Limb (tissue), 2 donors: ENCODE measurements around the gene SLC38A2.
A peak's percentile ranks its signal among the peaks of the same experiment; 100 is the strongest.
"Not testable (repeated sequence)": the region's sequence is repeated elsewhere in the genome, so short reads cannot be mapped to it uniquely, and the experiment has no call there.

Experiments
- DNase-seq, 2 donors: peaks; one replicate each; pipeline ENCODE4 v3.0.0-alpha.2; 2016; ENCODE audit errors: extremely low spot score in 2 of 2

Gene SLC38A2

DNA sequence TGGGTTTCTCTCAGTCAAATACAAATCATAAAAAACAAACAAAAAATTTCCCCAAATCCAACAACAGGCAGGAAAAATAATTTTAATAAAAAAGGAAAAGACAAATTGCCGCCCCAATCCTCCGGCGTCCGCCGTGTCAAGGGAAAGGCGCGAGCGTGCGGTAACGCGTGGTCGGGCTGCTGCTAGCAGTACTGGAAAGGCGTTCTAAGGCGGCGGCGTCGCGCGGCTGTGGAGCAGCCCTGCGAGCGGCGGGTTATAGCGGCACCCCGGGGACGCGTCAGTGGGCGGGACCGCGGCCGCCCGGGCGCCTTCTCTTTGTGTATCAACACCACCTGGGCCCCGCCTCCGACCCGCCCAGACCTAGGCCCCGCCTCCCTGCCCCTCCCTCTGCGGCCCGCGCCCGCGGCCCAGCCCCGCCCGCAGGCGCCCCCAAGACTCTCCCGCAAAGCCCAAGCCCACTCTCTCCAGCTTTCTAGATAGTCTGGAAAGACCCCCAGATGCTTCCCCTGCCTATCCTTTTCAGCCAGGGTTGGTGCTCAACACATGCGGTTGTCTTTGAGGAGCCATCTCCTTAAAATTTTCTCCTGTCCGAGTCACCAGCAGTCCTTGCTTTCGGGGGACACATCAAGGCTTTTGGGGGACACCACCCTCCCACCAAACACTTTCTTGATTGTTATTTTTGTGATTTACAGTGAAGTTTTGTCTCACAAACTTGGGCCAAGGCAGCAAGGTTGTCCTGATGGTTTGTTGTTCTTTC, at the start of gene SLC38A2:
Gene SLC38A2, minus strand, starts transcription at position 230 of the 757 bp plus-strand sequence. CDS start 1,480 bp downstream, outside the sequence.
- DNase-seq: peak; percentile 92 to 98

- no peak for DNase-seq
These were observed 47.1 kb upstream of the SLC38A2 start for GRCh38 chr12:46419675-46420074.

DNA sequence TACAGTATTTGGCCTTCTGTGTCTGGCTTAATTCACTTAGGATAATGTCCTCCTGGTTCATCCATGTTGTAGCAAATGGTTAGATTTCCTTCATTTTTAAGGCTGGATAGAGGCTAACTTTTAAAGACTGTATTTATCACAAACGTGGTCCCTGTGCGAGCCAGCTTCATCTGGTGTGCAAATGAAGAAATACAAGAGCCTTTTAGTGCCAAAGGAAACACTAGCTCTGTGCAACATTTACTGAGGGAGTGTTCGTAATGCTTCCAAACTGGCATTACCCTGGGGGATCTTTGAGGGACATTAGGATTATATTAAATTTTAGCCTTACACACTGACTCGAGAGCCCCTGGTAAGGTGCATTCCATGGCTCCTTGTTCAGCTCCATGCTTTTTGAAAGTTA, 43.0 kb upstream of the SLC38A2 start:
- DNase-seq: no peak

DNA sequence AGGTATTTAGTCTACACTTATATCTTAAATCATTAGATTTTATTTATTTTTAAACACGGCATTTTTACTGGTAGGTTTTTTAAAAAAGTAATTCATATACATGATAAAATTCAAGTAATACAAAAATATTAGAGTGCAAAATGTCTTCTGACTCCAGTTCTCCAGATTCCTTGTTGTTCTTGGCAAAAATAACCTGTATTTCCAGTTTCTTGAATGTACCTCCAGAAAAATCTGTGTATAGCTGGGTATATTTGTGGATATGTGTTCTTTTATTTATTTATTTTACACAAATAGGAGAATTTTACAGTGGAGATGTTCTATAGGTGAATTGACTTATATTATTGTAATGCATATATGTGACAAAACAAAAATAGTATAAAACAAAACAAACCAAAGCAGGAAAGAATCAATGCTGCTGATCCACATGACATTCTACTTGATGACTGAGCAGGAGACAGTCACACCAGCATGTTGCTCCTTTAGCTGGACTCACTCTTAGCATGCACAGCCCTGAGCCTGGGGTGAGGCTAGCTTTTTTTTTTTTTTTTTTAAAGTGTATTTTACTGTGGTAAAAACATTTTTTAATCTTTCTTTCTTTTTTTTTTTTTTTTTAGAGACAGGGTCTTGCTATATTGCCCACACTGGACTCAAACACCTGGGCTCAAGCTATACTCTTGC, 42.2 kb upstream of the SLC38A2 start:
- no peak for DNase-seq

- DNase-seq: no peak
These were observed 40.8 kb upstream of the SLC38A2 start for GRCh38 chr12:46413368-46413767.

- DNase-seq: no peak
These were observed 40.3 kb upstream of the SLC38A2 start for GRCh38 chr12:46412857-46413256.

DNA sequence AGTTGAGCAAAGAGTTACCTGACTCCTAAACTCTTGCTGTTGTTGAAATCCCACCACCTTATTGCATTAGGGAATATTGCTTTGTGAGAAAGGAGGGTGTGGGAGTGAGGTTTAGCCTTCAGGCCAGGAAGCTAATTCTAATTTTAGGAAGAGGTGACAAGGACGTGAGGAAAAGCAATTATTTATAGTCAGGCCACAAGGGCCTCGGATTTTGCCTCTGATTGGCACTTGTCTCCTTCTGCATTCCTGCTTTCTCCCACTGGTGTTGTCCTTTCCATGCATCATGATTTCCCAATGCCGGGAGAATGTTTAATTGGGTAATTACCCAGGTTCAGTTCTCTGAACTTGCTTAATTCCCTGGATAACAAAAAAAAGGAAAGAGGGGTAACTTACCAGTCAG, 37.9 kb upstream of the SLC38A2 start:
- DNase-seq: no peak

DNA sequence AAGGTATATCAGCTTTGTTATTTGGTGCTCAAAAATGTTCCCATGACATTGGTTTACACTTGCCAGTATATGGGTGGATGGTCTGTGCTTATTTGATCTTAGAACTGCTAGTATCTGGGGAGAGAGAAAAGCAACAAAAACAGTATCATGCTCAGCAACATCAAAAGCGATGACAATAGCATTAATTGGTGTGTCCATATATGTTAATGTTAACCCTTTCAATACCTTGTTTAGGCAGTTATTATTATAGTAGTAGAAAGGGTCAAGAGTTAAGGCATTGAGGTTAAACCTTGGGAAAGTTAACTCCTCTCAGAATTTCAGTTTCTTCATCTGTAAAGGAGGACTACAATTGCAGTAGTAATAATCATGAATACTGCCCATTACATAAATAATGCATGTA, 37.4 kb upstream of the SLC38A2 start:
- DNase-seq: no peak

- no peak for DNase-seq
These were observed 36.8 kb upstream of the SLC38A2 start for GRCh38 chr12:46409342-46409741.

DNA sequence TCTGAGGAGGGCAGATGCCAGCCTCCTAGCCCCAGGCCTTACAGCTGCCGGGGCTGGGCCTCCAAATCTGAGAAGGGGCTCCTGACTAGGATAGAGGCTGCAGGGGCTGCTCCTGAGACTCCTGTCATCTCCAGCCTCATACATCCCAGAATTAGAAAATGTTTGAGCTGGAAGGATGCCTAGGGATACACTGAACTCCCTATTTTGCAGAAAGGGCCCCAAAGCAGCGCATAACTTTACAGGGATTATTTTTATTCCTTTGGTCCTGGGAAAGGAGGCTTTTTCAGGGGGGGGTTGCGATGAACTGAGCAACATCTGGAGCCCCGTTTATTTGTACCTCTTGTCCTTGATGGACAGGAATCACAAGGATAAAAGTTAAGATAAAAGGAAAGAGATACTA, 35.9 kb upstream of the SLC38A2 start:
- DNase-seq: no peak

- no peak for DNase-seq
These were observed 34.8 kb upstream of the SLC38A2 start for GRCh38 chr12:46407361-46407760.

- no peak for DNase-seq
These were observed 33.9 kb upstream of the SLC38A2 start for GRCh38 chr12:46406352-46407027.

DNA sequence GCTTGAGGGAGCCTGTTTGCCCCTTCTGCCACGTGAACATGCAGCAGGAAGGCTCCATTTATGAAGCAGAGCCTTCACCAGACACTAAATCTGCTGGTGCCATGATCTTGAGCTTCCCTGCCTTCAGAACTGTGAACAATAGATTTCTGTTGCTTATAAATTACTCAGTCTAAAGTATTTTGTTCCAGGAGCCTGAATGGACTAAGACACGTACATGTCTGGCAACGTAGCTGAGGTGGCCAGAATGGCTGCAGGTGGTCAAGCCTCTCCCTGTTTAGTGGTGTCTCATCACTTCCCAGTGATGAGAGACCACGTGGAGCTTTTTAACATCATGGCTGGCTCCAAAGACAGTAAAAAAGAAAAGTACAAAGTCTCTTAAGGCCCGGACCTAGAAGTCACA, 32.2 kb upstream of the SLC38A2 start:
- DNase-seq: no peak

- no peak for DNase-seq
These were observed 31.7 kb upstream of the SLC38A2 start for GRCh38 chr12:46404225-46404631.

DNA sequence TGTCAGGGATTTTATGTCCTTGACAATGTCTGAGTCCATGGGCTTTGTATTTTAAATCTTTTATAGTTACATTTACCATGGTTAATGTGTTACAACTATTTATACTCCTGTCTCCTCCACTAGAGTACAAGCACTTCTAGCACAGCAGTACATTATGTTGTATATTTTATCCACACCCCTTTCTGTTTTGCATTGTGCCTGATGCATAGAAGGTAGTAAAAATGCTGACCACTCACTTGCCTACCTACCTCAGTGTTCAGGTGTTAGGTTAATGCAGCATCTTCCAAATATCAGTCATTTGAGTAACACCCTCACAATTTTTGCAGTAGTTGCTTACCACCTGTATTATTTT, 31.1 kb upstream of the SLC38A2 start:
- DNase-seq: no peak

GRCh38 chr12:46402941-46403718, 30.6 kb upstream of the SLC38A2 start:
- no peak for DNase-seq

DNA sequence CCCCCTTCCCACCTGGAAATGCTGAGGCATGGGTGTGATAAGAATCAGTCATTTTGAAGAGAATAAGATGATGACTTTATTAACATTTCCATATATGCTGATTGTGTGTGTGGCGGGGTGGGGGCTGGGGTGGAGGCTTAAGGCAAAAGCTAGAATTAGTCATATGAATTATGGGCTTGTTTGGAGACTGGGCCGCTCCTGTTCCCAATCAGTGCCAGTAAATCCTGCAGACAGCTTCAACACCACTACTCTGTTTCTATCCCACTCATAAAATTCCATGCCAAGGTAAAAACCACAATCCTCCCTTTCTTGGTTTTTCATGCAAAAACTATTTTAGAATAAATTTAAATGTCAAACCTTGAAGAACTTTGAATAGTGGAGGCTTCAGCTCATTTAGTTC, 29.9 kb upstream of the SLC38A2 start:
- peak in 1 of 2 donors; percentile 43 for DNase-seq

DNA sequence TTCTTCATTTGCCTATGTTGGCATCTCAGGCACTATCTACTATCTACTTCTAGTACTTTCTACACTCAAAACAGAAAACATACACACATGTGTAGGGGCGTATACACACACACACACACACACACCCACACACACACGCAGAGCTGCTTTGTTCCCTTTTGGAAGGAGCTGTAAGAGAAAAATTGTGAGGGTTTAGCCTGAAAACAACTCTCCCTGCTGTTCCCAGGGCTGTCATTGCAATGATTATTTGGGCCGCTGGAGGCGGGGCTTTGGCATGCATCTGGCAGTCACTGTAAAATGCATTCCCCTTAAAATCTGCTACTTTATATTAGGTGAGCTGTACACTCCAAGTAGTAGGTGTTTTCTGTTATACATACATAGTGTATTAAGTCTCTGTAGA, 29.1 kb upstream of the SLC38A2 start:
- peak in 1 of 2 donors; percentile 61 for DNase-seq

GRCh38 chr12:46400406-46400805, 27.8 kb upstream of the SLC38A2 start:
- DNase-seq: no peak

DNA sequence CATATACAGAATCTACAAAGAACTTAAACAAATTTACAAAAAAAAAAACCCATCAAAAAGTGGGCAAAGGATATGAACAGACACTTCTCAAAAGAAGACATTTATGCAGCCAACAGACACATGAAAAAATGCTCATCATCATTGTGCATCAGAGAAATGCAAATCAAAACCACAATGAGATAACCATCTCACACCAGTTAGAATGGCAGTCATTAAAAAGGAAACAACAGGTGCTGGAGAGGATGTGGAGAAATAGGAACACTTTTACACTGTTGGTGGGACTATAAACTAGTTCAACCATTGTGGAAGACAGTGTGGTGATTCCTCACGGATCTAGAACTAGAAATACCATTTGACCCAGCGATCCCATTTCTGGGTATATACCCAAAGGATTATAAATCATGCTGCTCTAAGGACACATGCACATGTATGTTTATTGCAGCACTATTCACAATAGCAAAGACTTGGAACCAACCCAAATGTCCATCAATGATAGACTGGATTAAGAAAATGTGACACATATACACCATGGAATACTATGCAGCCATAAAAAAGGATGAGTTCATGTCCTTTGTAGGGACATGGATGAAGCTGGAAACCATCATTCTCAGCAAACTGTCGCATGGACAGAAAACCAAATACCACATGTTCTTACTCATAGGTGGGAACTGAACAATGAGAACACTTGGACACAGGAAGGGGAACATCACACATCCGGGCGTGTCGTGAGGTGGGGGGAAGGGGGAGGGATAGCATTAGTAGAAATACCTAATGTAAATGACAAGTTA, 27.1 kb upstream of the SLC38A2 start:
- DNase-seq: not testable (repeated sequence)

DNA sequence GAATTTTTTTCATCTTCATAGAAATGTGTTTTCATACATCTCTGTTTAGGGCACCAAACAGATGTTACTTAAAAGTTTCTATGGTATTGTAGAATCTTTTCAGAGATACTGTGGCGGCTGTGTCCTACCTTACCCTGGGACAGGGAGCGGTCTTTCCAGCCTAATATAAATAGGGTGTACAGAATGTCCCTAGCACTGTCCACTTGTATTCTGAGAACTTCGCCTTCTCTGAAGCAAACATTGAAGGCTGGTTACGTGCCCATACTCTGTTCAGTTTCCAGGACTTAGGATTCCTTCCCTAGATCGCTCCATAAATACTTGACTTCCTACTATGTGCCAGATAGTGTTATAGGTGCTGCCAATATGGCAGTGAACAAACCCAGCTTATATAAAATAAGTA, 24.3 kb upstream of the SLC38A2 start:
- DNase-seq: no peak
